Heart left ventricle (tissue), 16 donors: ENCODE results near the gene TUBA4B. TPM values are rescaled to one million over a fixed set of nuclear protein-coding genes. Genes with fewer than 3 reads are reported as not detected.

Experiments used
- ATAC-seq, 4 donors: fragments of 200-7000 bp; cut with Tn5 transposase; one replicate each; pipeline ENCODE4 v1.9.1; 2020 to 2022; ENCODE audit warnings: moderate library complexity in 4 of 4, mild to moderate bottlenecking in 3 of 4, moderate number of reproducible peaks in 1 of 4
- DNase-seq, 5 donors: peaks; one replicate each; pipeline ENCODE4 v3.0.0-alpha.2; 2020
- H3K27ac ChIP-seq, 12 donors: fragments of 200-600 bp; sonication (generic) in 4 of 12; one replicate each; pipeline versions ENCODE4 v1.5.0 to v1.8.0; 2016 to 2022; ENCODE audit warnings: mild to moderate bottlenecking in 2 of 12
- H3K27me3 ChIP-seq, 9 donors: fragments of 200-600 bp; sonication (generic) in 2 of 9; one replicate each; pipeline versions ENCODE4 v1.5.1 to v1.8.0; 2016 to 2022; ENCODE audit warnings: mild to moderate bottlenecking in 3 of 9
- H3K36me3 ChIP-seq, 9 donors: fragments of 200-600 bp; sonication (generic) in 2 of 9; one replicate each; pipeline versions ENCODE4 v1.5.0 to v1.8.0; 2018 to 2022; ENCODE audit warnings: mild to moderate bottlenecking in 2 of 9
- H3K4me1 ChIP-seq, 12 donors: fragments of 200-600 bp; sonication (generic) in 4 of 12; one replicate each; pipeline versions ENCODE4 v1.5.0 to v1.8.0; 2016 to 2022; ENCODE audit warnings: mild to moderate bottlenecking in 3 of 12
- H3K4me3 ChIP-seq, 12 donors: fragments of 200-600 bp; sonication (generic) in 4 of 12; one replicate each; pipeline versions ENCODE4 v1.5.0 to v1.8.0; 2017 to 2022; ENCODE audit warnings: mild to moderate bottlenecking in 9 of 12, moderate library complexity in 4 of 12
- H3K9me3 ChIP-seq, 12 donors: fragments of 200-600 bp; sonication (generic) in 4 of 12; one replicate each; pipeline versions ENCODE4 v1.5.0 to v1.8.0; 2016 to 2022; ENCODE audit warnings: mild to moderate bottlenecking in 1 of 12
- CTCF ChIP-seq, 12 donors: fragments of 200-600 bp; sonication (generic) in 4 of 12; IDR thresholded peaks; one replicate each; pipeline versions ENCODE4 v1.5.0 to v1.8.0; 2018 to 2022; ENCODE audit warnings: antibody characterized with exemption in 12 of 12, mild to moderate bottlenecking in 5 of 12
- POLR2A ChIP-seq, 2 donors: fragments of 450-650 bp; IDR thresholded peaks; one replicate each; pipeline ENCODE4 v1.6.1; 2017; ENCODE audit warnings: antibody characterized with exemption in 2 of 2, mild to moderate bottlenecking in 2 of 2, moderate library complexity in 2 of 2
- WGBS, 4 donors: extraction: QIAGEN DNeasy Blood & Tissue Kit in 2 of 4; methylation state at CpG; one replicate each; pipeline versions ENCODE4 v1.1.5 to v1.1.7; 2013 to 2018; 5-methylcytosine and 5-hydroxymethylcytosine counted together
- intact Hi-C, 10 donors: fragments of 100-400 bp; cut with DNase I; formaldehyde crosslinking; loops; one replicate each; pipeline versions ENCODE4 v1.11.1 to v1.14.2; 2022
- polyA plus RNA-seq, 2 donors: library from polyadenylated mRNA; stranded (reverse); fragments of 200-250 nt; gene quantifications; one replicate each; pipeline ENCODE4 v1.2.3, GENCODE V29; 2013
- total RNA-seq, 9 donors: library from RNA; depleted of rRNA in 2 of 9; stranded (reverse); fragments of >200 nt in 2 of 9; fragmentation: NEBNext Ultra II Directional in 3 of 9; extraction: Animal tissue kit (Norgen Biotek cat#: 25700) in 3 of 9; gene quantifications; one replicate each; pipeline versions ENCODE4 v1.1.0 to v1.2.4, GENCODE V29; 2016 to 2023
- donor health status: ischemic (EF 13 %, LVEDD 7.1; RV severe dilation, severe dysfunction).
- donor health status: healthy with polysubstance abuse.
- donor health status: DM: no; HTN: yes; CAD: no.
- donor health status: DM: no; HTN: no; CAD: no.
- donor health status: ischemic (EF 25% LVEDD 6.9; RV normal size, moderate dysfunction).
- donor health status: ischemic (EF 25% LVEDD 5.7; RV mildly dilated, moderate dysfunction).
- donor health status: healthy.
- donor health status: DM: yes; HTN: yes; CAD: no.
- donor health status: ischemic (EF 35%, LVEDD 5.7; RV mildly dilated, moderate dysfunction).
- donor health status: nonischemic (EF 11% LVEDD 7.7; RV severe dilation, severe dysfunction).
- donor health status: DM: yes; HTN: yes; CAD: no.
- donor health status: PGD.
- donor health status: ischemic (EF 29% LVEDD 5.4; RV normal size, mild dysfunction).
- donor health status: nonischemic (EF 23%, LVEDD 6.1; RV moderate dilation, normal function).

Gene TUBA4B
- total and polyA plus RNA-seq, 11 donors = not detected

GRCh38 chr2:219210886-219211362 lies 42.1 kb upstream of the TUBA4B start:
- TF ChIP-seq POLR2A (IDR thresholded peaks at IDR 0.05) (no peak), CTCF (IDR thresholded peaks at IDR 0.05) (no peak)
- intact Hi-C loops = no loop called here
- Histone ChIP-seq H3K27me3 (no peaks in the 10 kb centered on the region), H3K4me3 (no peak overlapping the region), H3K4me1 (peaks cover 0 to 23% (median 16%) of the 10 kb centered on the region in 12 donors), H3K9me3 (no peaks in the 10 kb centered on the region), H3K36me3 (peaks cover 0 to 77% (median 65%) of the 10 kb centered on the region in 9 donors), H3K27ac (peak overlapping the region in 1 of 12 donors; percentile 2)
- peak in 1 of 5 donors; percentile 2 for DNase-seq
- ATAC-seq = no peak
- 91 to 96% (median 91%) methylated on average over 8 to 9 of the region's 9 CpGs for WGBS, 4 donors

GRCh38 chr2:219213026-219213415 lies 40.0 kb upstream of the TUBA4B start:
- ATAC-seq (no peak), DNase-seq (no peak)
- TF ChIP-seq CTCF (IDR thresholded peaks at IDR 0.05) = no peak
- TF ChIP-seq POLR2A (IDR thresholded peaks at IDR 0.05) = no peak
- intact Hi-C loops = no loop called here
- no peak overlapping the region for H3K27ac ChIP-seq
- no peaks in the 10 kb centered on the region for H3K27me3 ChIP-seq
- peaks cover 0 to 28% (median 16%) of the 10 kb centered on the region in 12 donors for H3K4me1 ChIP-seq
- peaks cover 0 to 78% (median 64%) of the 10 kb centered on the region in 9 donors for H3K36me3 ChIP-seq
- no peaks in the 10 kb centered on the region for H3K9me3 ChIP-seq
- no peak overlapping the region for H3K4me3 ChIP-seq
- WGBS, 4 donors = 75 to 84% (median 82%) methylated on average over 8 of the region's 8 CpGs

GRCh38 chr2:219213486-219214071 lies 39.5 kb upstream of the TUBA4B start:
- Histone ChIP-seq H3K4me3 (no peak overlapping the region), H3K4me1 (peaks cover 0 to 28% (median 19%) of the 10 kb centered on the region in 12 donors), H3K27me3 (no peaks in the 10 kb centered on the region), H3K36me3 (peaks cover 0 to 73% (median 60%) of the 10 kb centered on the region in 9 donors), H3K27ac (no peak overlapping the region), H3K9me3 (no peaks in the 10 kb centered on the region)
- intact Hi-C loops = no loop called here
- DNase-seq = peak in 1 of 5 donors; percentile 3
- no peak for ATAC-seq
- TF ChIP-seq POLR2A (IDR thresholded peaks at IDR 0.05) = no peak
- no peak for TF ChIP-seq CTCF (IDR thresholded peaks at IDR 0.05)
- WGBS, 4 donors = 92 to 95% (median 93%) methylated on average over 10 of the region's 10 CpGs

GRCh38 chr2:219214141-219214540 lies 38.9 kb upstream of the TUBA4B start:
- Histone ChIP-seq H3K36me3 (peaks cover 0 to 67% (median 54%) of the 10 kb centered on the region in 9 donors), H3K4me3 (no peak overlapping the region), H3K27me3 (no peaks in the 10 kb centered on the region), H3K9me3 (no peaks in the 10 kb centered on the region), H3K4me1 (peaks cover 0 to 32% (median 21%) of the 10 kb centered on the region in 12 donors), H3K27ac (no peak overlapping the region)
- TF ChIP-seq POLR2A (IDR thresholded peaks at IDR 0.05) = no peak
- TF ChIP-seq CTCF (IDR thresholded peaks at IDR 0.05) = no peak
- DNase-seq = no peak
- 95 to 96% (median 96%) methylated on average over 15 of the region's 15 CpGs for WGBS, 4 donors
- no peak for ATAC-seq
- intact Hi-C loops = no loop called here
